Mesenchymal stem cell (in vitro differentiated cells and primary cell): Measurements from ENCODE around the gene ROBO2.

ENCODE experiments used
- DNase-seq: peaks from one replicate; pipeline ENCODE4 v3.0.0-alpha.2; 2013
- H2AFZ ChIP-seq: one replicate; pipeline ENCODE4 v1.6.1; 2013; ENCODE audit warnings: low read depth, mild to moderate bottlenecking, control low read depth, inconsistent platforms, low read length, moderate library complexity
- H2AK5ac ChIP-seq: 2 replicates; pipeline ENCODE4 v1.6.1; 2013; ENCODE audit warnings: low read length, moderate library complexity, mild to moderate bottlenecking, inconsistent platforms; ENCODE audit not compliant: severe bottlenecking
- H2BK120ac ChIP-seq: one replicate; pipeline ENCODE4 v1.6.1; 2013; ENCODE audit warnings: low read depth, mild to moderate bottlenecking, inconsistent platforms, low read length, moderate library complexity
- H2BK12ac ChIP-seq, 2 experiments: one replicate each; pipeline ENCODE4 v1.6.1; 2013; ENCODE audit warnings: inconsistent platforms in 2 of 2, low read length in 2 of 2, mild to moderate bottlenecking in 2 of 2, moderate library complexity in 2 of 2, control low read depth in 1 of 2
- H2BK15ac ChIP-seq: one replicate; pipeline ENCODE4 v1.6.1; 2013; ENCODE audit warnings: mild to moderate bottlenecking, low read depth, inconsistent platforms; ENCODE audit not compliant: poor library complexity, severe bottlenecking
- H2BK5ac ChIP-seq: 2 replicates; pipeline ENCODE4 v1.6.1; 2013; ENCODE audit warnings: low read depth, mild to moderate bottlenecking, low read length, control low read depth, inconsistent platforms; ENCODE audit not compliant: poor library complexity, severe bottlenecking
- H3K14ac ChIP-seq, 2 experiments: one replicate each; pipeline ENCODE4 v1.6.1; 2013; ENCODE audit warnings: inconsistent platforms in 2 of 2, low read length in 2 of 2, control low read depth in 1 of 2, mild to moderate bottlenecking in 1 of 2, moderate library complexity in 1 of 2
- H3K18ac ChIP-seq, 2 experiments: one replicate each; pipeline ENCODE4 v1.6.1; 2013; ENCODE audit warnings: inconsistent platforms in 2 of 2, low read length in 2 of 2, control low read depth in 1 of 2, low read depth in 1 of 2, mild to moderate bottlenecking in 1 of 2
- H3K23ac ChIP-seq, 2 experiments: one replicate each; pipeline ENCODE4 v1.6.1; 2013; ENCODE audit warnings: inconsistent platforms in 2 of 2, low read length in 2 of 2, mild to moderate bottlenecking in 2 of 2, moderate library complexity in 2 of 2, control low read depth in 1 of 2
- H3K27ac ChIP-seq: 2 replicates; pipeline ENCODE4 v1.5.1; 2013; ENCODE audit warnings: mild to moderate bottlenecking, moderate library complexity, low read length, control low read depth, inconsistent platforms; ENCODE audit not compliant: poor library complexity, severe bottlenecking
- H3K27me3 ChIP-seq, 2 experiments: 2 replicates each; pipeline versions ENCODE4 v1.6.1 to v1.7.0; 2013; ENCODE audit warnings: low read length in 2 of 2, mild to moderate bottlenecking in 2 of 2, moderate library complexity in 2 of 2, control low read depth in 1 of 2, inconsistent platforms in 1 of 2; ENCODE audit not compliant: control insufficient read depth in 1 of 2, insufficient read depth in 1 of 2
- H3K36me3 ChIP-seq, 2 experiments: 2 replicates each; pipeline versions ENCODE4 v1.6.1 to v1.7.0; 2013; ENCODE audit warnings: low read length in 2 of 2, control low read depth in 1 of 2, inconsistent platforms in 1 of 2, low read depth in 1 of 2, mild to moderate bottlenecking in 1 of 2; ENCODE audit not compliant: insufficient read depth in 2 of 2, control insufficient read depth in 1 of 2
- H3K4ac ChIP-seq, 2 experiments: one replicate each; pipeline ENCODE4 v1.6.1; 2013; ENCODE audit warnings: inconsistent platforms in 2 of 2, low read length in 2 of 2, mild to moderate bottlenecking in 2 of 2, moderate library complexity in 2 of 2, control low read depth in 1 of 2, low read depth in 1 of 2
- H3K4me1 ChIP-seq: 2 replicates; pipeline ENCODE4 v1.6.1; 2013; ENCODE audit warnings: low read depth, low read length, control low read depth; ENCODE audit not compliant: control insufficient read depth, insufficient read depth
- H3K4me2 ChIP-seq: 2 replicates; pipeline ENCODE4 v1.6.1; 2013; ENCODE audit warnings: low read length, mild to moderate bottlenecking, inconsistent platforms; ENCODE audit not compliant: poor library complexity, severe bottlenecking
- H3K4me3 ChIP-seq, 2 experiments: 2 replicates each; pipeline versions ENCODE4 v1.5.1 to v1.7.0; 2013; ENCODE audit warnings: low read length in 2 of 2, mild to moderate bottlenecking in 2 of 2, control low read depth in 1 of 2, low read depth in 1 of 2; ENCODE audit not compliant: insufficient read depth in 1 of 2
- H3K79me1 ChIP-seq: replicated peaks from 2 replicates; pipeline ENCODE4 v1.6.1; 2013; ENCODE audit warnings: mild to moderate bottlenecking, control low read depth, low read length, inconsistent platforms; ENCODE audit not compliant: poor library complexity, severe bottlenecking
- H3K9ac ChIP-seq: 2 replicates; pipeline ENCODE4 v1.7.0; 2013; ENCODE audit warnings: mild to moderate bottlenecking, low read length, moderate library complexity
- H3K9me3 ChIP-seq: 2 replicates; pipeline ENCODE4 v1.7.0; 2013; ENCODE audit warnings: mild to moderate bottlenecking, low read length; ENCODE audit not compliant: control insufficient read depth
- H4K8ac ChIP-seq: one replicate; pipeline ENCODE4 v1.6.1; 2013; ENCODE audit warnings: inconsistent platforms, mild to moderate bottlenecking, low read length, moderate library complexity
- H4K91ac ChIP-seq: one replicate; pipeline ENCODE4 v1.6.1; 2013; ENCODE audit warnings: mild to moderate bottlenecking, low read length, inconsistent platforms
- WGBS: methylation state at CpG from one replicate; pipeline ENCODE4 v1.1.7; 2013; ENCODE audit warnings: mixed read lengths; 5-methylcytosine and 5-hydroxymethylcytosine counted together

ROBO2 gene

GRCh38 chr3:77068808-77069207 is 28.9 kb downstream of the ROBO2 start:
- H3K14ac ChIP-seq, result no peak overlapping the region
- H3K4me1 ChIP-seq, result no peaks in the 10 kb centered on the region
- no peak overlapping the region for H3K4me2 ChIP-seq
- H3K18ac ChIP-seq, result no peak overlapping the region
- H4K8ac ChIP-seq, result no peak overlapping the region
- 75% methylated on average over 6 of the region's 7 CpGs for WGBS
- no peak overlapping the region for H2BK120ac ChIP-seq
- no peak overlapping the region for H2AFZ ChIP-seq
- H3K4ac ChIP-seq, result no peak overlapping the region
- no peak overlapping the region for H3K9ac ChIP-seq
- H3K79me1 ChIP-seq, result no peaks in the 10 kb centered on the region
- H2AK5ac ChIP-seq, result no peak overlapping the region
- no peaks in the 10 kb centered on the region for H3K27me3 ChIP-seq
- no peak overlapping the region for H2BK5ac ChIP-seq
- no peak overlapping the region for H3K27ac ChIP-seq
- H3K9me3 ChIP-seq, result no peaks in the 10 kb centered on the region
- no peak overlapping the region for H3K23ac ChIP-seq
- no peak overlapping the region for H2BK12ac ChIP-seq
- H3K4me3 ChIP-seq, result no peak overlapping the region
- no peak for DNase-seq
- no peak overlapping the region for H4K91ac ChIP-seq
- no peak overlapping the region for H2BK15ac ChIP-seq
- no peaks in the 10 kb centered on the region for H3K36me3 ChIP-seq

GRCh38 chr3:77071364-77071763 is 31.5 kb downstream of the ROBO2 start:
- Histone ChIP-seq H3K9ac (no peak overlapping the region), H3K9me3 (no peaks in the 10 kb centered on the region), H3K14ac (no peak overlapping the region), H3K4me1 (no peaks in the 10 kb centered on the region), H2AFZ (no peak overlapping the region), H3K18ac (no peak overlapping the region), H3K27me3 (no peaks in the 10 kb centered on the region), H3K4me2 (no peak overlapping the region), H3K23ac (no peak overlapping the region), H4K91ac (no peak overlapping the region), H3K4me3 (no peak overlapping the region), H3K36me3 (no peaks in the 10 kb centered on the region), H2BK5ac (no peak overlapping the region), H2AK5ac (no peak overlapping the region), H4K8ac (no peak overlapping the region), H2BK120ac (no peak overlapping the region), H2BK12ac (no peak overlapping the region), H3K79me1 (no peaks in the 10 kb centered on the region), H2BK15ac (no peak overlapping the region), H3K4ac (no peak overlapping the region), H3K27ac (no peak overlapping the region)
- DNase-seq, result no peak
- WGBS, result 77% methylated on average over 4 of the region's 5 CpGs

GRCh38 chr3:77071809-77072208 is 31.9 kb downstream of the ROBO2 start:
- Histone ChIP-seq H3K27ac (no peak overlapping the region), H3K4me3 (no peak overlapping the region), H2AFZ (no peak overlapping the region), H3K4me1 (no peaks in the 10 kb centered on the region), H3K27me3 (no peaks in the 10 kb centered on the region), H4K91ac (no peak overlapping the region), H2BK120ac (no peak overlapping the region), H3K14ac (no peak overlapping the region), H4K8ac (no peak overlapping the region), H2BK5ac (no peak overlapping the region), H2BK12ac (no peak overlapping the region), H2BK15ac (no peak overlapping the region), H3K4ac (no peak overlapping the region), H3K9ac (no peak overlapping the region), H3K9me3 (no peaks in the 10 kb centered on the region), H3K79me1 (no peaks in the 10 kb centered on the region), H2AK5ac (no peak overlapping the region), H3K36me3 (no peaks in the 10 kb centered on the region), H3K18ac (no peak overlapping the region), H3K23ac (no peak overlapping the region), H3K4me2 (no peak overlapping the region)
- DNase-seq, result no peak
- 95% methylated on average over 11 of the region's 11 CpGs for WGBS

- H3K27me3 ChIP-seq, result no peaks in the 10 kb centered on the region
- no peak for DNase-seq
- no peak overlapping the region for H2BK5ac ChIP-seq
- H3K4me1 ChIP-seq, result no peaks in the 10 kb centered on the region
- H3K9me3 ChIP-seq, result no peaks in the 10 kb centered on the region
- no peak overlapping the region for H3K18ac ChIP-seq
- H4K91ac ChIP-seq, result no peak overlapping the region
- no peak overlapping the region for H3K4me2 ChIP-seq
- H3K23ac ChIP-seq, result no peak overlapping the region
- no peak overlapping the region for H3K9ac ChIP-seq
- no peak overlapping the region for H2AFZ ChIP-seq
- no peak overlapping the region for H4K8ac ChIP-seq
- H2BK15ac ChIP-seq, result no peak overlapping the region
- no peak overlapping the region for H3K27ac ChIP-seq
- H2BK12ac ChIP-seq, result no peak overlapping the region
- WGBS, result 54% methylated on average over 1 of the region's 1 CpG
- no peak overlapping the region for H2BK120ac ChIP-seq
- H3K4me3 ChIP-seq, result no peak overlapping the region
- H3K4ac ChIP-seq, result no peak overlapping the region
- H3K14ac ChIP-seq, result no peak overlapping the region
- H2AK5ac ChIP-seq, result no peak overlapping the region
- H3K79me1 ChIP-seq, result no peaks in the 10 kb centered on the region
- H3K36me3 ChIP-seq, result no peaks in the 10 kb centered on the region
Observed at GRCh38 chr3:77072232-77072631, 32.3 kb downstream of the ROBO2 start.
